ENCODE data around the gene ERN1. TPM values are rescaled to one million over a fixed set of nuclear protein-coding genes. Genes with fewer than 3 reads are reported as not detected.

The ERN1 gene
- total RNA-seq, 4 donors from 2014 or later, result 4.4 to 56.5 (median 15.0) TPM

GRCh38 chr17:64147110-64148016 lies 17.4 kb upstream of the ERN1 start:
- Histone ChIP-seq H3K4me3 (peak overlapping the region in 1 of 2 donors; percentile 69), H3K36me3 (no peaks in the 10 kb centered on the region), H3K27me3 (no peaks in the 10 kb centered on the region), H3K27ac (peak overlapping the region; percentile 92 to 96), H3K4me1 (peaks cover 3 to 8% of the 10 kb centered on the region in 2 donors), H3K9me3 (no peaks in the 10 kb centered on the region)
- intact Hi-C loops (cut with DNase I; ENCODE audit: low total_unique reads), result no loop called here
- TF ChIP-seq POLR2A (IDR thresholded peaks at IDR 0.05) (no peak), CTCF (IDR thresholded peaks at IDR 0.05) (no peak)
- no peak for DNase-seq

DNA sequence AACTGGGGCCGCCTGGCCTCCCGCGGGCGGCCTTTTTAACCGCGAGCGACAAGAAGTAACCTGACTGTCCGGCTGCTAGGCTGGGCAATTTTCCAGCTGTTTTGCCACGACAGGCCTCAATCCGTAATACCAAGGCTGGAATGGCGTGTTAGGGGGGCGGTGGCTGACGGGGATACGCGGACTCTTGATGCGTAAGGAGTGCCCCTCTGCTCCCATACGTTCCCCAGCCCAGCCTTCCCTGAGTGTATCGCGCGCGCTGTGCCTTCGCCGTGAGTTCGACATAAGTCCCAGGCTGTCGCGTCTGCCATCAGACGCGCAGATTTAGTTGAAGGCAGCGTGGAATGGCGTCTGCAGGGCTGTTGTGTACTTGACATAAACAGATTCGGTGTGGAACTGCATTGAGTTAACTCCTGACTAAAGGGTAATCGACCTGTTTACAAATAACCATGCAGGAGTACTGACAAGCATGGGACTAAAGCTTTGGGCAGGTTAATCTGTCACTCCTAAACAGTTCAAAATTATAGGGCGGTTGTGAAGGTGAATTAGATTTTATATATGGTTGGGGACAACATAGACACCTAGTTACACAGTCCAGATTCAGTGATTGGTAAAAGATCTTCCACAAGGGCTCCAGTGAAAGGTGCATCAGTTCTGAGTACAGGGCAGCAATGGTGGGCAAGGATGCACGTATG lies 16.6 kb upstream of the ERN1 start:
- no peaks in the 10 kb centered on the region for H3K9me3 ChIP-seq
- H3K4me3 ChIP-seq, result peak overlapping the region; percentile 69 to 81
- intact Hi-C loops (cut with DNase I; ENCODE audit: low total_unique reads), result no loop called here
- peak overlapping the region; percentile 92 to 96 for H3K27ac ChIP-seq
- peak in 1 of 2 donors; percentile 65 for DNase-seq
- H3K27me3 ChIP-seq, result no peaks in the 10 kb centered on the region
- TF ChIP-seq POLR2A (IDR thresholded peaks at IDR 0.05) (no peak), CTCF (IDR thresholded peaks at IDR 0.05) (no peak)
- H3K4me1 ChIP-seq, result peaks cover 3 to 8% of the 10 kb centered on the region in 2 donors
- H3K36me3 ChIP-seq, result no peaks in the 10 kb centered on the region

DNA sequence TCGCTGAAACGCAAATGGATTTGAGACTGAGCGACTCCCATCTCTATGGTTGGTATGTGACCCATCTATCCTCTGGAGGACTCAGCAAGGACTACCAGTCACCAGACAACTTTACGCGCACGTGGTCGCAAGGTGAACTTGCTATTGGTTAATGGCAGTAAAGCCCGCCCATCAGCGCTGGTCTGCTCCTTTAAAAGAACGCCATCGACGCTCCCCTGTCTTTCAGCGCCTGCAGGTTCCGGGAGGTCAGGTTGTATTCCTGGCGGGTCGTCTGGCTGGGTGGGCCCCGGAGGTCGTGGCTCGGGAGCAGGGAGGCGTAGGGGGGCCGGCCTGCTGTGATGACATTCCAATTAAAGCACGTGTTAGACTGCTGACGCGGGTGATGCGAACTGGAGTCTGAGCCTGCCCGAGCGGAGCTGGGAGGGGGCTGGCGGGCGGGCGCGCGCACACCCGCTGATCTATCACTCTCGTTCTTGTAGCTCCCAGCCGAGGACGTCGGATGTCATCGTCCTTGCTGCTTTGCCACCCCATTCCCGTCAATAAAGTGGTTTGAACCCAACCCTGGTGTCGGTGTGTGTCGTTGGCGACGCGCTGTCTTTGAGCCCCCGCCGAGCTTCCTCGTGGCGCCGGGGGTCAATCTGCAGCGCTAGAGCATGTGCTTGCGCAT lies 15.9 kb upstream of the ERN1 start:
- H3K4me3 ChIP-seq, result peak overlapping the region; percentile 69 to 81
- peak; percentile 96 to 99 for DNase-seq
- no peaks in the 10 kb centered on the region for H3K9me3 ChIP-seq
- TF ChIP-seq CTCF (IDR thresholded peaks at IDR 0.05) (peak in 1 of 4 experiments; percentile 38), POLR2A (IDR thresholded peaks at IDR 0.05) (peak; percentile 94 to 96)
- intact Hi-C loops (cut with DNase I; ENCODE audit: low total_unique reads), result no loop called here
- peaks cover 3 to 8% of the 10 kb centered on the region in 2 donors for H3K4me1 ChIP-seq
- no peaks in the 10 kb centered on the region for H3K27me3 ChIP-seq
- peak overlapping the region; percentile 92 to 96 for H3K27ac ChIP-seq
- H3K36me3 ChIP-seq, result no peaks in the 10 kb centered on the region

DNA sequence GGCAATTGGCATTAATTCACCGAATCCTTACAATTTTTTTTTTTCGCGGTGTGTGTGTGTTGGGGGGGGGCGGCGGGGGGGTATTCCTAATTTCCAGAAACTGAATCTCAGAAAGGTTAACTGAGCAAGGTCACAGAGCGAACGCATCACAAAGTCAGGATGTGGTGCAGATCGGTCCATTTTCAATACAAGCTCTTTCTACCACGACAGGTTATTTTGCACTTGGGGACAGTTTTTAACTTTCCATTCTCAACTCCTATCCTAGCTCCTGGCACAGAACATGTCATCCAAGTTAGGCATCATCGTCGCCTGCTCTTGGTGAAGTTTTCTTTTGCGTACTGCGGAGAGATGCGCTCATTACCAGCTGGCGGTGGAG lies 15.4 kb upstream of the ERN1 start:
- TF ChIP-seq POLR2A (IDR thresholded peaks at IDR 0.05) (no peak), CTCF (IDR thresholded peaks at IDR 0.05) (no peak)
- Histone ChIP-seq H3K9me3 (no peaks in the 10 kb centered on the region), H3K4me3 (peak overlapping the region; percentile 69 to 81), H3K27me3 (no peaks in the 10 kb centered on the region), H3K4me1 (peaks cover 3 to 8% of the 10 kb centered on the region in 2 donors), H3K36me3 (no peaks in the 10 kb centered on the region), H3K27ac (peak overlapping the region; percentile 92 to 96)
- no peak for DNase-seq
- intact Hi-C loops (cut with DNase I; ENCODE audit: low total_unique reads), result no loop called here
